Stimulated activated CD8-positive, alpha-beta memory T cell treated with anti-CD3 and anti-CD28 coated beads, Interleukin-4, amount 100 ng/mL, for 24 hours (primary cell): Measurements from ENCODE around the gene LRRC8D.

Experiments used
- DNase-seq: peaks from one replicate; pipeline ENCODE4 v3.0.0-alpha.2; 2020; ENCODE audit warnings: low read depth

LRRC8D gene

DNA sequence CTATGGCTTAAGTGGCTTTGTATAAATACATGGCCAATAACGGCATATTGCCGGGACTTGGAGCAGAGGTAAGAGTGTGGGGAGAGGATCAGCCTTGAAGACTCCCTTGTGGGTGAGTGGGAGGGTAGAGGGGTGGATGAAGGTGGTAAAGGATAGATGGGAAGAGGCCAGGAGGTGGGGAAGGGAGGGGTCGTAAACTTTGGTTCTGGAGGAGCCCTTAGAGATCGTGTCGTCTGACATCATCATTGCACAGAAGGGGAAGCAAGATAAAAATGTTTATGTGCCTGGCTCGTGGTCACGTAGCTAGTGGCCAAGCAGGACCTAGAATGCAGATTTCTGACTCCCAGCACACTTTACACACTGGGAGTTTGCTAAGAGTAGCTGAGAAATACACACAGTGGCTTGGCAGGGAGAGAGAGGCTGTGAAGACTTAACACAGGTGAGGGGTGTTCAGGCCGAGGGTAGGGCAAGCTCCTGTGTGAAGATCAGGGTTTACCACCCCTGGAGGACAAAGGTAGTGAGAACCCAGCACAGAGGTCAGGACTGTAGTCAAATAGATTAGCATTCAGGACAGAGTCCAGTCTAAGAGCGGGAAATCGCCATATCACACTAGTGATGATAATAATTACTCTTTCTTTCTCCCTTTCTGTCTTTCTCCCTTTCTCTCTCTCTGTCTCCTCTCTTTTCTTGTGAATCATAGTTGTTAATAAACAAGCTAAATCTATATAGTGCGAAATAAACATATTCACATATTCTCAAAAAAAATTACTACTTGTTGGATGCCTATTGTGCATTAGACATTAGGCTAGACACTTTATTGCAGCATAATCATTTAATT is 75.5 kb downstream of the LRRC8D start:
- no peak for DNase-seq

DNA sequence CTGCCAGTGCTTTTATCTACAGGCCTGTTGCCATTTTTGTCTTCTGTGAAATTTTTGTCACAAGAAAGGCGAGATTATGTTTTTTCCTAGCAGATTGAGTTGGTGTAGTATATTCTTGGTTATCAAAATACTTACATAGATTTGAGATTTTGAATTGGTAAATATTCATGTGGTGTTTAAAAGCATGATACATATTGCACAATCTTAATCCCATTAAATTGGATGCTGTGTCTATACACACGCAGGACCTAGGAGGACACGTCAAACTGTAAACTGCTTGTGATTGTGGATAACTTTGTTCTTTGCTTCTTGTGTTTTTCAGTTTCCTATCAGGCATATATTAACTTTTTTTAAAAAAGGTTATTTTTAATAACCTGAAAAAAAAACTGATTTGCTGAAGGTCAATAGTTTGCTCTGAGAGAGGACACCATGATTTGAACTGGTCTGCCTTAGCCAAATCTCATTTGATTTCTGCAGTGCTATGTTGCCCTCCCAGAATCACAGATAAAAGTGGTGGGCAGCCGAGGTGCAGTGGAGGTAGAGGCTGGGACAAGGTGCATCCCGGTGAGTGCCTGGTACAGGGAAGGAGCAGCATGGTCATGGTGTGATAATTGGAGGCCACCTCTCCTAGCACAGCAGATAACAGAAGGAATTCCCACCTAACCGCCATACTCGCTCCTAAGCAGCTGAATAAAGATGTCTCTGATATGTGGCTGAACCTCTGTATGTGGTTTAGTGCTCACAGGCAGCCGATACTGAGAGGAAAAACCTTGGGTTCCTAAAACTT is 76.7 kb downstream of the LRRC8D start:
- DNase-seq: no peak

DNA sequence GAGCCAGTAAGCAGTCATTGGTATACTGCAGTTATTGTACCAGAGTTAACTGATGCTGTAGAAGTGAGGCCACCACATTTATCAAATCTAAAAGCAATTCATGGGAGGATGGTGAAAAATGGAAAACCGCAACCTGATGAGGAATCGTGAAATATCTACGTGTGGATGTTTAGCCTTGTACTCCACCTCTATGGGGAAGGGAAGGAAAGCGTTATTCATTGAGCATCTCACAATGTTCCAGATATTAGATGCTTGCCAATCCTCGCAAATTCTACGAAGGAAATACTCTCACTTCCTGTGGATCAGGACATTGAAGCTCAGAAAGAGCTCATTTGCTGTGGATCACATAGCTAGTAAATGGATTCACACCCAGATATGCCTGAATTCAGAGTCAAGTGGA is 77.3 kb downstream of the LRRC8D start:
- DNase-seq: no peak

DNA sequence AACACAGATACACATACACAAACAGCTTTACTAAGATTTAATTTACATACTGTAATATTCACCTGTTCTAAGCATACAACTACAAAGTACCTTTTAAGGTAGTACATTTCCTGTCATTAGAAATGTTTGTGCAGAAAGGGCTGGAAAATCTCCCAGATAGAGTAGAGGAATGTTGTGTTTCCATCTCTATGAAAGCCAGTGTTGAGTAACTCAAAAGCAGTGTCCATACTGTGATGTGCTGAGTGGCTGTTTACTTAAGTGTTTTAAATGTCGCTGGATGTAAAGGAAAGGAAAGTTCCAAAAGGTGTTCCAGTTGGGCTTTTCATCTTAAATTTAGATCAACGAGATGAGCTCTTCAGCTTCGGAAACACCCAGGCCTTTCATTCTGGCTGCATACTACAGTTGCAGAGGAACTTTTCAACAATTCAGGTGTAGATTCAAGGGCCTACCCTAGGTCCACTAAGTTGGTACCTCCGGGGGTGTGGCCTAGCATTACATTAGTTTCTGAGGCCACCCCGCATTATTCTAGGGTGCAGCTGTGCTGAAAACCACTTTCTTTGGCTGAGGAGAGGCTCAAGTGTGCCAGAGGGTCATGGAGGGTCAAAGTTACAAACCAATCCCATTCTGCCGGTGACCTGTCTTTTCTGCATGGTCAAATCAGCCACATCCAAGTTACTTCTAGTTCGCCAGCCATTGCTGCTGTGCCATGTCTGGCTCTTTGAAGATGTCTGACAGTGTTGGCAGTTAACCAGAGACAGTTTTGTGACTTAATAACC is 78.1 kb downstream of the LRRC8D start:
- DNase-seq: no peak

DNA sequence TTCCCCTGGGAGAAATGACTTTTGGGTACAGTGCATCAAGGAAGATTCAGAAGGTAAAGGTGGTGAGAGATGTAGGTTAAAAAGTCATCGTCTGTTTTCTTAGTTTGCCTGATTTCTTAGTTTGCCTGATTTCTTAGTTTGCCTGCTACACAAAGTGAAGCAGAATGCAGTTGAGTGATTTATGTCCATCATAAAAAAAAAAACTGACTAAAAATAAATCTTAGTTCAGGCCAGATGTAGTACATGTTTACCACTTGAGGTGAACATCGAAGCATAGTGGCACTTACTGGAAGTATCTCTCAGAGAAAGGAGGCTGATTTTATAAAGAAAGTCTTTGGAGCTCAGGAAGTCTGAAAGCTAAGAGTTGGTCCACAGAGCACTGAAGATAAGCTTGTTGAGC is 79.5 kb downstream of the LRRC8D start:
- no peak for DNase-seq

DNA sequence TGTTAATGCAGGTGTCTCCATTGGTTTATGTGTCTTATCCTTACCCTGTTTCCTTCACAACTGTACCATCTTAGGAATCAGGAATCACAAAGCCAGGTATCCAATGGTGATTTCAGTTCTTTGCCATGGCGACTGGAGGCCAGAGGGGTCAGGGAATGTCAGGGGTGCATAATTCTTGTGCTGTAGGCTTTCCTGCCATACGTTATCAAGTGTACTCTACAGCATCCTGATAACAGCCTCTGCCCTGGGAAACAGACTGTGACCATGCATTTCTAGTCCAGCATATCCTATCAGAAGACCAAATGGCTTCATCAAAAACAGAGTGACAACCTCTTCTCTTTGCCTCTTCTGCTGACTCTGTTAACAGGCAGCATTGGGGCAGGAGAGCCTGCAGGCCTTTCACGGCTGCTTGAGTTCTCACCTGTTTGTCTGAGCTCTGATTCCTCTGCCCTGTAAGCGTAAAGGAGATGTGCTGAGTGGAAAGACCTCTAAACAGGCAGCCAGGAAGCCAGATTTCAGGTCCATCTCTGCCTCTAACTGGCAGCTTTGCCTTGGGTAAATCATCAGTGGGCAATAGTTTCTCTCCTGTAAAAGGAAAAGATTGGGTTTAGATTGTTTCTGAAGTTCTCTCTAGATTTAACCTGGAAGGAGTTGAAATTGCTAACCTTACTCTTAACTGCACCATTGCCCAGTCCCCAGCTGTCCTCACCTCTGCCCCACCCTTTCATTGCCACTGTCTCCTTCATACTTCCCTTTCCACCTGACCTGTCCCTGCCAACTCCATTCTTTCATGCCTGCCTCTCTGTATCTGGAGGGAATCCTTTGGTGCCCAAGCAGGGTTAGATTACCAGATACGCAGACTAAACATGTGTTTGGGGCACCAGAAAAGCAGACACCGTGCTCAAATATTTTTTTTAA is 80.2 kb downstream of the LRRC8D start:
- DNase-seq: no peak

DNA sequence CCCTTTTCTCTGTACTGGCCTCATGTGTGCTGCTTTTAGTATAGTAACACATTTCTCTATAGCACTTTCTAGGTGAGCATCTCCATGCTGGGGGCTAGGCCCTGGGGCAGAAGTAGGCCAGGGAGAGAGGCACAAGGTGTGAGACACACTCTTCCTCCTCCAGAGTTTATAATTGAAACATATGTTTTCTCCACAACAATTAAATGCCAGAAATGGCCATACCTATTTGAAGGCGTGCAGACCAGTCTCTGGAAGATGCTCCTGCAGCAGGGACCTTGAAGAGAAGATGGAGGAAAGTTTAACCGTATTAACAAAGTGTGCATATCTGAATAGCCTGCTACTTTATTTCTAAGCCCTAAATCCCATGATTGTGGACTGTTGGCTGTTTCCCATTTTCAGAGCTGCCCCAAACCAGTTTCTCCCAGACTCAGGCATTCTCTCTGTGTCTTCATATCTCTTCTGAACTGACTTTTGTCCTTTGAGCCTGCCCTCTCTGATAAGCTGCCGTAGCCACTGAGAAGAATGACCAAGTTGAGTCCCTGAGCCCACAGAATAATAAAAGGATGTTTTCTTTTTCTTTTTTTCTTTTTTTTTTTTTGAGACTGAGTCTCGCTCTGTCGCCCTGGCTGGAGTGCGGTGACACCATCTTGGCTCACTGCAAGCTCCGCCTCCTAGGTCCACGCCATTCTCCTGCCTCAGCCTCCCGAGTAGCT is 81.3 kb downstream of the LRRC8D start:
- DNase-seq: no peak

DNA sequence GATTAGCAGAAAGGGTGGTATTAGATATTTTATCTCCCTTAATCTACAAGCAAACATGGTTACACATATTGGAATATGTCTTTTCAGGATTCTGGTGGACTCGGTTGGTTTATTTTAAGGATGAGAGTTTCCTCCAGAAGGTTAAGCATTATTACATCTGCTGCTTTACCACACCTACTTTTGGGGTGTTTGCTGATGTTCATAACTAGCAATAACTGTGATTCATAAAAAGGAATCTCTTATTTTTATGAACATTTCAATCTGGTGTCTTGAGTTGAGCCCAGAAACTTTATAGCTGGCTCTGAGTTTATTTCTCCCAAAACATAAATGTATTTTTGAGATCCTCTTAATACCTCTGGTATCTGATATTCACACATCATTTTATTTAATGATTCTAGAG is 82.7 kb downstream of the LRRC8D start:
- no peak for DNase-seq

DNA sequence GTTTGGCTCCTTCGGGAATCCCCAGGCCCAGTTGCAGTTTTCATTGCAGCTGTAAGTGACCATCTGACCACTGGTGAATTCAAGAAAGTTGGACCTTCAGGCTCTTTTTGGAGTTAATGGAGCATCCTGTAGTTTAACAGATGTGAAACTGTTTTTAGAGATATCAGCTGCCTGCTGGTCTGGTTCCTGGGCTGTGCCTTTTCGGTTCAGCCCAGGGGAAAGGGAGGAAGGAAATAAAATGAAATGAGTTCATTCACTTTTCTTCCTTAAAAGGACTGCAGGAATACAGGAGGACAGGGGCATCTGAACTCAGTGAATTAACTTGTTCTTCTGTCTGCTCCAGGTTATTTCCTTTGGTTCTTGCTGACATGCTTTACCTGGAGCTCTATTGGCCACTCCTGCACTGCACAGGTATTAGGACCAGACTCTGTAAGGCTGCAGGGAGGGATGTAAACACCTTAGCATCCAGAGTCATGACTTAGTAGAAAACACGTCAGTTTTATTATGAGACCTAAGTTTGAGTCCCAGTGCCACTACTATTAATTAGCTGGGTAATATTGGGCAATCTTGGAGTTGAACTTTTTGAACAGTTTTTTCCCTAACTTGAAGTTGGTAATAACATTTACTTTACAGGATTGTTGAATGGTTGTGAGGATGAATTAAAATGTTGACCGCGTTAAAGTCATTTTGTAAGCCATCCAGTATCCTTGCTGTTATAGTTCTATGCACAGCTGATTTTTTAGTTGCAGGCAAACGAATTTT is 83.6 kb downstream of the LRRC8D start:
- no peak for DNase-seq

DNA sequence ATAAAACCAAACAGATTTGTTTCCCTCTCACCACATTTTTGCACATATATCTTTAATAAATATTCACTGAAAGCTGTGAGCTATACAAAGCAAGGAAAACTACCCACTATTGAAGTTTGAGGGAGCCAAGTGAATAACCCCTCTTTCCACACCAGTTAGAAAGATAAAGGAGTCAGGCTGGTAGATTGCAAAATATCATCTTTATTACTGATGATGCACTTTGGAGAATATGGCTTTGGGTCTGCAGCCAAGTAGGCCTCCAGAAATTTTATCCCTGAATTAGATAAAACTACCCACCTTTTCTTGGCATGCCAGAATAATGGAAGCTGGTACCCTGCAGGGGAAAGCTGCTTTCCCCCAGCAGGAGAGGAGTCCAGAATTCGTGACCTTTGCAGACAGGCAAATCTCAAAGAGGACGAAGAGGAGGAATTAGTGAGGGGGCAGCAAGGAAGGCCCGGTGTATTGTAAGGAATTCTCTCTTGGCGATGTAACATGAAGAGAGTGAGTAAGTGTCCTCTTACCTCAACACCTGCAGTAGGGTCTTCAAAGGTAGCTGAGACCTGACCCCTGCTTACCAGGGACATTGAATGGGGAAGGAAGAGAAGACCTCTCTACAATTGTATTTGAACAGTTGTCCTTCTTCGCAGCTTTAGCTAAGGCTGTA is 84.7 kb downstream of the LRRC8D start:
- no peak for DNase-seq

DNA sequence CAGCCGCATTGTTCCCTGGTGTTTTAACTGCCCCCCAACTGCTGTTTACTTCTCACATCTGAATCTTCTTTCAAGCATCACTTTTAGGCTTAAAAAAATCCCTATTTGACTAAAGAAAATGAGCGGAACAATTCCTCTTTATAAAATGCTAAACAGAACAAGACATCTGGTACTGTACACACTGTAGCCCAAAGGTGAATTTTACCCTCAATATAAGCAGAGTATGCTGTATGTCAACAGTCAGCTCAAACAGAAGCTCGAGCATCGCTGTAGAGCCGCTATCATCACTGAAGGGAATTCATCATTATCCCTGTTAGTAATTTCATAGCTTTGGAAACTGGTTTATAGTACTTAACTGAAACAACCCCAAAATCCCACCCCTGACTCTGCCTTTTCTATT is 85.3 kb downstream of the LRRC8D start:
- DNase-seq: no peak

DNA sequence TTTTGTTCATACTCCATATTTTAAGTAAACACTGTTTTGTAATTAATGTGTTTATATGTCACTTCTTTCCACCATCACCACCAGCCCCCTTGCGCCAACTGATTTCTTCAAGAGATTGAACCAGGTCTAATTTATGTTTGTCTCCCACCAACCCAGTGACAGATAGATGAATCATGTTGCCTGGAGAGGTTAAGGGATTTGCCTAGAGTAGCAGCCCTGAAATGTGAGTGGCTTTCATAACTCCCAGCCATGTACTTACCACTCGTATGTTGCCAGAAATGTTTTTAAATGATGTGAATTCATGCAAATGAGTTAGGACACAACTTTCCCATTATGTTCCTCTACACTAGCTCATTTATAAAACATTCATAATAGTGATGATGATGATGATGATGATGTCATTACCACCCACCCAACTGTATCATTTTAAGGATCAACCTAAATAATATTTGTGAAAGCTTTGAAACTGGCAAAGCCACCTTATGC is 86.9 kb downstream of the LRRC8D start:
- no peak for DNase-seq

DNA sequence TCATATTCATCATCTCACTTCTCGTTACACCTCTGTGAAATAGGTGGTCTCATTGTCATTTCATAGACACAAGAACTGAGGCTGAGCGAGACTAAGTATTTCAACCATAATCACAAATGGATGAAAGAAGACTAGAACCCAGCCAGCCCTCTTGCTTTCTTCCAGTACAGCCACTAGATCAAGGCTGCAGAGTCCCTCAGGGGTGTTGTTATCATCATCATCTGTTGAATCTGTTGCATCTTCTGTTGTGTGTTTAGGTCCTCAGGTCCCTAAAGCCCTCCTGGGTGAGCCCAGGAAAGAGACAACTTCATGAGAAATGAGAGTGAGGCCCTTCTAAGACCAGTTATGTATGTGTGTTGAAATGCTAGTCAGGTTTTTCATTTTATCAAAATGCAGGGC is 87.4 kb downstream of the LRRC8D start:
- DNase-seq: no peak

DNA sequence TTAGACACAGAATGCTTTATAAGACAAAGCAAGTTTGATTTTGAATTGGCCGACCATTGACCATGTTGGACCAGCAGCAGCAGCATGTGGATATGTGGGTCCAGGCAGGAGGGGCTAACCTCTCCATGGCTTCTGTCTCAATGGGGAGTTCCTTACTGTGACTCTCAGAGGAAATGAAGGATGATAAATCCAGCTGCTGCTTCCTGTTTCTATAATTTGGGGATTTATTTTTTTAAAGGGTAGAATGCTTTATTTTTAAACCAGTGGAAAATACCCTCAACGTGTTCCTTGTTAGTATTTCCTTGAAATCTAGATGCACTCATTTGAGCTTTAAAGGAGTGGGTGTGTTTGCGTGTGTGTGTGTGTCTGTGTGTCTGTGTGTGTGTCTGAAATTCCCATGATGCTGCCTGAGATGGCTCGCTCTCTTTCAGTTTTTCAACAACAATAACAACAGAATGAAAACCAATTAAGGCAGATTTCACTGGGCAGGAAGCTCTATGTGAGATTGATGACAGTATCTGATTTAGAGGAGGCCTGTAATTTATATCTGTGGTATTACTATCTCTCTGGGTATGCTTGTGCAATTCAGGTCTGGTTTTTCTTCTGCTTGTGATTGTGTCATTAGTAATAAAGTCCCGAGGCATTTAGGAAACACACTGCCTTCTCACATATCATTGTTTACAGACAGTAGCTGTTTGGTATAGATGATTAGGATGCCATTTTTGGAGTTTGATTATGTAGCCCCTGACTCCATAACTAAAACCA is 88.0 kb downstream of the LRRC8D start:
- no peak for DNase-seq

DNA sequence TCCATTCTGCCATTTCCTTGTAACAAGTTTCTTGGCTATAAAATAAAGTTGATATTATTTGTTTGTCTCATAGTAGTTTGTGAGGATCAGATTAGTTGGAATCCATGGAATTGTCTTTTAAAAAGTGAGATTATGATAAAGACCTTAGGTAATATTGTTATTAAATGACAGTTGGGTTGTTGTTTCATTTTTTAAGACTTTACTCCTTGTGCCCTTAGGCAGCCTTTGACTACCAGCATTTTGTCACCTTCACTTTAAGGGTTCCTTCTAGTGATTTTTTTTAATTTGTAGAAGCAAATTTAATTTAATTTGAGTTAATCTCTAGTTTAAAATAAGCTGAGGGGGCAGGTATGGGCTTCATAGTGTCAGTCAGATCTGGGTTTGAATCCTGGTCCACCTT is 89.4 kb downstream of the LRRC8D start:
- DNase-seq: no peak

DNA sequence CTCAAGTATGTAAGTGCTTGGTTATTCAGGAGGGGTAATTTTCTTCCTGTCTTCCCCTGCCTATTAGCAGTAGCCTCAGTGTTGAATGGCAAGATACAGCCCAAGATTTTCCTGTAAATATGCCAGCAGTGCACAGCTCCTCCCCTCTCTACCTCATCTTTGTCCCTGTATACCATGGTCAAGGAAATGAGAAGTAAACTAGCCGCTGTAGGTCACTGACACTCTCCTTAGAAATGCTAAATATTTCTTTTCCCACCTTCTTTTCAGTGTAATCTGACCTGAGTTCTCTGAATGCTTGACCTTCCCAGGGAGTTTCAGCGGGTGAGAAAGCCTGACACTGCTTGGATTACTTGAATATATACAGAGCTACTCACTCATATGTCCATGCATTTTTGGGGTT is 89.9 kb downstream of the LRRC8D start:
- no peak for DNase-seq

DNA sequence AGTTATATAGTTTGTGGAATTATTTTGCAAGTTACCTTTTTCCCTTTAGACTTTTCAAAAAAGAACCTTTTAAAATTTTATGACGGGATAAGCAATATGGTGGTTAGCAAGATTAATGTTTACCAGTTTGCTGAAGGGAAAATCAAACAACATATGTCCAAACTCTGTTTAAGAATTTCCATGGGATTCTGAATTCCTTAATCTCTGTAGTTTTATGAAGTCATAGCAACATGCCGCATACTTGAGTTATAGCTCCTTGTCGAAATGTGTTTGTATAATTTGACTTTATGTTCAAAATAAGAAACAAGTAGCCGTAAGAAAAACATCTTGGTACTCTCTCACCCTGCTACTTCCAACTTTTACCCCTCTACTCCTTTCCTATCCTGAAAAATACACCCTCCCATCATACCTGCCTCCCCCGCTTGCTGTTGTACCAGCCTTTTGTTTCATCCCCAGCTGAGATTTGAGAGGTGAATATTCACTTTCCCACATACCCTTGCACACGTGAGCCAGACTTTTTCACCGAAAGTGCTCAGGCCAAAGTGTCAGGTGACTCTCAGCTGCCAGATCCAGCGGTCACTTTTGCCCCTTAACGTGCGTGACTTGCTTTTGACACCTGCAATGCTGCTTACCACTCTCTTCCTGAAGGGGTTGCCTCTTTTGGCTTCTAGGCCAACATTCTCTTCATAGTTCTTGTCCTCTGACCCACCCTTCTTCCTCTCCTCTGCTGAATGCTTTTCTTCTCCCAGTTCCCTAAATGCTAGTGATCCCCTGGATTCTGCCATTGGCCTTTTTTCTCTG is 90.6 kb downstream of the LRRC8D start:
- DNase-seq: no peak

DNA sequence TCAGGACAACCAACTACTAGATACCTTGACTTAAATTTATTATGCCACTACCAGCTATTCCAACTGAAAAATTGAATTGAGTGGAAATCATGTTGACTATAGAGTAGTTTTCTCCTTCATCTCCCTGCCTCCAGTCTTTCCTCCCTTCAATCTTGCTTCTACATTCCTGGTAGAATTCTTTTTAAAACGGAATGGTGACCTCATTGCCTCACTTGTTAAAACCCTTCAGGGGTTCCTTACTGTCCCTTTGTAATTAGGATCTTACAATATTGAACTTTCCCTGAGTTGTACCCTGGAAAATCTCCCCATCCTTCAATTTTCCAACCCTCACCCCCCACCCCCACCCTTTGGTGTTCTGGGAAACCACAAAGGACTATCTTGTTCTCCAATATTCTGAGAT is 91.2 kb downstream of the LRRC8D start:
- DNase-seq: no peak
